ENCODE results near the gene C2orf72. TPM values are rescaled to one million over a fixed set of nuclear protein-coding genes. Genes with fewer than 3 reads are reported as not detected.

The C2orf72 gene
- total RNA-seq, 1 experiment from 2014 or later: 3.2 TPM

GRCh38 chr2:231028889-231029288, 8.4 kb upstream of the C2orf72 start:
- ATAC-seq (no peak), DNase-seq (ENCODE audit: low read depth, low spot score) (no peak)
- no peaks in the 10 kb centered on the region for H3K27me3 ChIP-seq (ENCODE audit: control insufficient read depth, insufficient read depth, low read length)
- H3K4me1 ChIP-seq (ENCODE audit: control insufficient read depth, insufficient read depth, low read length): no peaks in the 10 kb centered on the region
- BruUV-seq (replicated peaks): no TSS peak
- no peaks in the 10 kb centered on the region for H3K9me3 ChIP-seq (ENCODE audit: control insufficient read depth, insufficient read depth, low read depth, low read length)
- CTCF ChIA-PET: no interaction called here
- TF ChIP-seq POLR2AphosphoS5 (IDR thresholded peaks at IDR 0.05; ENCODE audit: low read depth, low read length): no peak
- no peak for TF ChIP-seq SIN3A (IDR thresholded peaks at IDR 0.05; ENCODE audit: borderline replicate concordance, insufficient read depth, low read depth, low read length)
- no peak for TF ChIP-seq CTCF (IDR thresholded peaks at IDR 0.05)
- TF ChIP-seq, protein P1, sequence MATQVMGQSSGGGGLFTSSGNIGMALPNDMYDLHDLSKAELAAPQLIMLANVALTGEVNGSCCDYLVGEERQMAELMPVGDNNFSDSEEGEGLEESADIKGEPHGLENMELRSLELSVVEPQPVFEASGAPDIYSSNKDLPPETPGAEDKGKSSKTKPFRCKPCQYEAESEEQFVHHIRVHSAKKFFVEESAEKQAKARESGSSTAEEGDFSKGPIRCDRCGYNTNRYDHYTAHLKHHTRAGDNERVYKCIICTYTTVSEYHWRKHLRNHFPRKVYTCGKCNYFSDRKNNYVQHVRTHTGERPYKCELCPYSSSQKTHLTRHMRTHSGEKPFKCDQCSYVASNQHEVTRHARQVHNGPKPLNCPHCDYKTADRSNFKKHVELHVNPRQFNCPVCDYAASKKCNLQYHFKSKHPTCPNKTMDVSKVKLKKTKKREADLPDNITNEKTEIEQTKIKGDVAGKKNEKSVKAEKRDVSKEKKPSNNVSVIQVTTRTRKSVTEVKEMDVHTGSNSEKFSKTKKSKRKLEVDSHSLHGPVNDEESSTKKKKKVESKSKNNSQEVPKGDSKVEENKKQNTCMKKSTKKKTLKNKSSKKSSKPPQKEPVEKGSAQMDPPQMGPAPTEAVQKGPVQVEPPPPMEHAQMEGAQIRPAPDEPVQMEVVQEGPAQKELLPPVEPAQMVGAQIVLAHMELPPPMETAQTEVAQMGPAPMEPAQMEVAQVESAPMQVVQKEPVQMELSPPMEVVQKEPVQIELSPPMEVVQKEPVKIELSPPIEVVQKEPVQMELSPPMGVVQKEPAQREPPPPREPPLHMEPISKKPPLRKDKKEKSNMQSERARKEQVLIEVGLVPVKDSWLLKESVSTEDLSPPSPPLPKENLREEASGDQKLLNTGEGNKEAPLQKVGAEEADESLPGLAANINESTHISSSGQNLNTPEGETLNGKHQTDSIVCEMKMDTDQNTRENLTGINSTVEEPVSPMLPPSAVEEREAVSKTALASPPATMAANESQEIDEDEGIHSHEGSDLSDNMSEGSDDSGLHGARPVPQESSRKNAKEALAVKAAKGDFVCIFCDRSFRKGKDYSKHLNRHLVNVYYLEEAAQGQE (IDR thresholded peaks at IDR 0.05; ENCODE audit: insufficient read depth in 1 of 2, low read depth in 2 of 2, low read length in 1 of 2): no peak
- no peak for TF ChIP-seq TCF7L2 (IDR thresholded peaks at IDR 0.05; ENCODE audit: low read depth, low read length)
- POLR2A ChIA-PET: no interaction called here
- no peak overlapping the region for H3K4me3 ChIP-seq (ENCODE audit: low read depth in 2 of 2, low read length in 2 of 2)
- intact Hi-C loops (cut with micrococcal nuclease; ENCODE audit: unreplicated experiment) (no loop called here), in situ Hi-C loops (cut with HindIII; ENCODE audit: low pct_unique_long_range_greater_than_20kb, low sequenced_read_pairs) (no loop called here)
- no peaks in the 10 kb centered on the region for H3K36me3 ChIP-seq (ENCODE audit: control insufficient read depth, insufficient read depth, low read length)
- no peak overlapping the region for H3K27ac ChIP-seq (ENCODE audit: low read length)

- TF ChIP-seq, protein P1 (IDR thresholded peaks at IDR 0.05; ENCODE audit: insufficient read depth in 1 of 2, low read depth in 2 of 2, low read length in 1 of 2): no peak
- no peak for TF ChIP-seq CTCF (IDR thresholded peaks at IDR 0.05)
- no peak for TF ChIP-seq POLR2AphosphoS5 (IDR thresholded peaks at IDR 0.05; ENCODE audit: low read depth, low read length)
- TF ChIP-seq SIN3A (IDR thresholded peaks at IDR 0.05; ENCODE audit: borderline replicate concordance, insufficient read depth, low read depth, low read length): no peak
- no peak for TF ChIP-seq TCF7L2 (IDR thresholded peaks at IDR 0.05; ENCODE audit: low read depth, low read length)
- H3K27me3 ChIP-seq (ENCODE audit: control insufficient read depth, insufficient read depth, low read length): no peaks in the 10 kb centered on the region
- in situ Hi-C loops (cut with HindIII; ENCODE audit: low pct_unique_long_range_greater_than_20kb, low sequenced_read_pairs): no loop called here
- no peak overlapping the region for H3K4me3 ChIP-seq (ENCODE audit: low read depth in 2 of 2, low read length in 2 of 2)
- no peaks in the 10 kb centered on the region for H3K36me3 ChIP-seq (ENCODE audit: control insufficient read depth, insufficient read depth, low read length)
- ChIA-PET CTCF (interaction anchor here (0.6 kb wide), 2 partner anchors 42 to 103 kb away, joined by 3 to 20 read pairs; no protein-coding TSS in a partner anchor), POLR2A (no interaction called here)
- H3K27ac ChIP-seq (ENCODE audit: low read length): no peak overlapping the region
- DNase-seq (ENCODE audit: low read depth, low spot score): no peak
- no peaks in the 10 kb centered on the region for H3K4me1 ChIP-seq (ENCODE audit: control insufficient read depth, insufficient read depth, low read length)
- H3K9me3 ChIP-seq (ENCODE audit: control insufficient read depth, insufficient read depth, low read depth, low read length): no peaks in the 10 kb centered on the region
- BruUV-seq (replicated peaks): no TSS peak
- ATAC-seq: no peak
- intact Hi-C loops (cut with micrococcal nuclease; ENCODE audit: unreplicated experiment): no loop called here
Measured at GRCh38 chr2:231029563-231029962, 7.8 kb upstream of the C2orf72 start.

Measured in Panc1 (cell line).